Inferior parietal cortex (tissue), 1 donor: Measurements from ENCODE around the gene C16orf96.

Source experiments
- DNase-seq: peaks from one replicate; pipeline ENCODE4 v3.0.0-alpha.2; 2016; ENCODE audit errors: extremely low spot score

C16orf96 gene

GRCh38 chr16:4601036-4601863 is 45.1 kb downstream of the C16orf96 start:
- no peak for DNase-seq

DNA sequence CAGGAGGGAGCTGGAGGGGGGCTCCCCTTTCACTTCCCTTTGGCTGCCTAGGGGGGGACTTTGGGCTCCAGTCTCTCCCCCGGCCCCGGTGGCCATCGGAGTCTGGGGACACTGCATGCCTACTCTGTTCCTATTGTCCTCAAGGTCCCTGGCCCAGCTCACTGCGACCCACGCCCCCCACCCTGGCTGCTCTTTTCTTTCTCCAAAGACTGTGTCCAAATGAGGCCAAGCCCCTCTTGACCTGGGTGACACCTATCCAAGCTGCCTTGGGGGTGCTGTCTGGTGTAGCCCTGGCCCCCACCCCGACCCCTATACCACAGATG is 45.7 kb downstream of the C16orf96 start:
- no peak for DNase-seq

DNA sequence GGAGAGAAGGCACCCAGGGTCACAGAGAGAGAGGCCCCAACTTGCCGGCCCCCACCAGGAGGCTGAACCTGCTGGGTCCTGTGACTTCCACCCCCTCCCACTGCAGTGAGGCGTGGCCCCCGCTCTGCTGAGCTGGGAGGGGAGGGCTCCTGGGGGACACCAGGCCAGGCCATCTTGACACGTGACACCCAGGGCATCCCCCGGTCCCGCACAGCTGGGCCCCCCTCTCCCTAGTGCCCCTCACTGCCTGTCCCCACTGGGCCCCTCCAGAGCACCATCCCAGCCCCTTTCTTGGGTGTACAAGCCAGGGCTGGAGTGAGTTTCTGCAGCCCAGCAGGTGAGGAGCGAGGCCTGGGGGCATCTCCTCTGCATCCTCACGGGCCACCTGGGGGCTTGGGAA is 46.2 kb downstream of the C16orf96 start:
- no peak for DNase-seq

GRCh38 chr16:4603624-4604170 is 47.6 kb downstream of the C16orf96 start:
- DNase-seq = no peak

- DNase-seq = no peak
These were observed 48.3 kb downstream of the C16orf96 start for GRCh38 chr16:4604401-4604800.

DNA sequence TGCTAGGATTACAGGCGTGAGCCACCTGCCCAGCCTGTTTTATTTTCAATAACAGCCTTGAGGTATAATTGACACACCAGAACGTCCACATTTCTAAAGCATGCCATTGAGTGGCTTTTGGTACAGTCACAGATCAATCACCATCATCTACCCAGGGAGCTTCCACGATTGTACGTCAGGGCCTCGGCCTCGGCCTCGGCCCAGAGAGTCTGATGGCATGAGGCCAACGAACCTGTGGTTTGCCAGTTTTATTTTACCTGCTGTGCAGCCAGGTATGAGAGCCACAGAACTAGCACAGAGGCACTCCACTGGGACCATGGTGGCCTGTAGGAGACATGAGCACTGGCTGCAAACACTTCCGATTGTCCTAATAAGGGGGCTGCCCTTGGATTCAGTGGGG is 50.2 kb downstream of the C16orf96 start:
- no peak for DNase-seq

GRCh38 chr16:4607841-4608703 is 51.9 kb downstream of the C16orf96 start:
- no peak for DNase-seq

DNA sequence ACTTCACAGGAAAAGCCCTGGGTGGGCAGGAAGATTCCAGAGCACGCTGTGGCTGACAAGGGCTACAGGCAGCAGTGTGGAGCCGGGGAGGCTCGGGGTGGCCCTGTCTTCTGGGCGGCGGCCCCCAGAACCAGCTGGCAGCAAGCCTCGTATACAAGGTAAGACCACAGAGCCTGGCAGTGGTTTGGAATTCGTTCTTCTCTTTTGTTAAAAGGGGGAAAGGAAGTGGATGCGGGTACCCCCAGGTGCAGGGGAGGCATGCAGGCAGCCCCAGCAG is 52.5 kb downstream of the C16orf96 start:
- no peak for DNase-seq

DNA sequence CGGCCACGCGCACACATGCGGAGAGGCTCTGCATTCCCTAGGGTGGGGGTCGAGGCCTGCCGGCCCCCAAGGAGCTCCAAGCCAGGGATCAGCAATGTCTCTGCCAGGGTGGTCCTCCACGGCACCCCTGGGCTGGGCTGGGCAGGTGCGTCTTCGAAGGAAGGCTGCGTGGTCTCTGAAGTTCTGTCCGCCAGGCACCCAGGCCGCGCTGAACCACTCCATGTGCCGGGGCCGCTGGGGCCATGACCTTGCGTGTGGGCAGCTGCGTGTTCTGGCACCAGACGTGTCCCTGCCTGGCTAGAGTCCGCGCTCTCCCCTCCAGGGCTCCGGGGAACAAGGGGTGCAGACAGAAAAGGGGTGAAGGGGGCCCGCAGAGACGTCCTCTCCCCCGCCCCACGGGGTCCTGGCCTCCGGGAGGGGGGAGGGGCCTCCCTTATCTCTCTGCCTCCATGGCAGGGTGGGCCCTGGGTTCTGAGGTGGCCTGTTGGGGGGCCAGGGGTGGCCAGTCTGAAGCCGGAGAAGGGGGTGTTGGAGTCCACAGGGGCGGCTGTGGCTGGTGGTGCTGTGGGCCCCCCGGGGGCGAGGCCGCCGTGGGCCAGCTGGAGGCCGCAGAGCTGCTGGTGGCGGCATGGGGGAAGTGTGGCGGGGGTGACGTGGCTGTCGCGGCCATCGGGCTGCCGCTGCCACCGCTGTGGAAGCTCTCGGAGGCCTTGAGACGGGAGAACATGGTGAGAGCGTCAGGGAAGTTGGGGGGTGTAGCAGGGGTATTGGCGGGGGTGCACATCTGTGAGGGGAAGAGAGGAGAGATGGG is 53.3 kb downstream of the C16orf96 start:
- no peak for DNase-seq

DNA sequence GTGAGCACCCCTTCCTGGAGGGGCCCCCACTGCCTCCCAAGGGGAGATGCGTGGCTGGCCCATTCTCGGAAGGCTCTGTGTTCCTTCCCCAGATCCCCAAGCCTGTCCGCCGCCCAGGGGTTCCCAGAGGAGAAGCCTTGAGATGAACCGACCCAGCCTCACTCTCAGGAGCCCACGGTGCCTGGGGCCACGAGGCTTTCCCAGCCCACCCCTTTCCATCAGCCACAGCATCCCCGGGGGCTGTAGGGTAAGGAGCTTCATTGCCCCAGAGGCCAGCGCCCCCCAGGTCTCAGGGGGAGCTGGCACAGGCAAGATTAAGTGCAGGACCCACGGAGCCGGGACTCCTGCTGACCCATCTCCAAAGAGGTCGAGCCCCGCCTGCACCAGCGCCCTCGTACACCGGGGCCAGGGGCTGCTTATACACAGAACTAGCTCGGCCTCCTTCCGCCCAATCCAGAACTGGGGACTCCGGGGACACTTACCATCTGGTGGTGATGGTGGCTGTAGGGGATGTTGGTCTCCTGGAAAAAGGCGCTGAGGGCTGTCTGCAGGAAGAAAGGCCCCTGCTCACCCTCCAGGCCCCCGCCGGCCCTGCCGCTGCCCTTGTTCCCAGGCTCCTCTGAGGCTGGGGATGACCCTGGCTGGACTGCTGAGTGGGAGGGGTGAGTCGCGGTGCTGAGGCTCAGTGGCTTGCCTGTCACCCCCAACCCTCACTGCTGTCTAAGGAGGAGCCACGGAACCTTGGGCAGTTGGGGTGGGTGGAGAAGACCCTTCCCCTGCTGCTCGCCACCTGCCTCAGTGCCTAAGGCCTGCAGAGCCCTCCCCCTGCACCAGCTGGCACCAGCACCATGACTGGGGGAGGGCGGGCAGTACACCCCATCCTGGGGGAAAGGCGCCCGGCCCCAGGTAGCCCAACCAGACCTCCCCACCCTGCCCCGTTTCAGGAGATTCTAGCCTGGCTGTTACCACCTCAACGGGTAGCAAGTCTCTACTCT is 54.2 kb downstream of the C16orf96 start:
- DNase-seq = no peak

DNA sequence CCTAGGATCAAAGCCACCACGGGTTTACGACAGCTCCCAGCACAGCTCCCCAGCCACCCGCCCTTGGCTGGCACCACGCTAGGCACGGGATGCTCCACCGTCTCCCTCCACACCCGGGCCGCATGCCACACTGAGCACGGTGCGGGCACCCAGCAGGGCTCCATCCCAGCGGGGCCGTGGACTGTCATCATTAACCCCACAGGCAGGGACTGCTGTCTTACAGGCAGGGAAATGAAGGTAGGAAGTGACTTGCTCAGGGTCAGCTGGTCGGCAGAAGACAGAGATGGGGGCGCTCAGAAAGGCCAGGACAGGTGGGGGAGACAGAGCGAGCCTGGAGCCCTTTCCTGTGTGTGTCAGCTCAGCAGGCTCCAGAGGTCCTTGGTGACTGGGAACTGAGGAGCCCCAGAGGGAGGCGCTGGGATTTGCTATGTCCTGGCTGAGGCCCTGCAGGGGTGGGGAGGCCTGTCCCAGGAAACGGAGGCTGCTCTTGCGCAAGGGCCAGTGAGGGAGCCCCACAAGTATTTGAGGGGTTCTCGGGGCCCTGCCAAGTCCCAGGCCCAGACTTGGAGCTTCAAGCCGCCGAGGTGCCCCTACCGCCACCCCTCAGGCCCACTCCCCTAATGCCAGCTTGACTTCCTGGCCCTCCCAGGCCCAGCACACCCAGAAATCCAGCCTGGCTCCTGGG is 55.3 kb downstream of the C16orf96 start:
- no peak for DNase-seq

DNA sequence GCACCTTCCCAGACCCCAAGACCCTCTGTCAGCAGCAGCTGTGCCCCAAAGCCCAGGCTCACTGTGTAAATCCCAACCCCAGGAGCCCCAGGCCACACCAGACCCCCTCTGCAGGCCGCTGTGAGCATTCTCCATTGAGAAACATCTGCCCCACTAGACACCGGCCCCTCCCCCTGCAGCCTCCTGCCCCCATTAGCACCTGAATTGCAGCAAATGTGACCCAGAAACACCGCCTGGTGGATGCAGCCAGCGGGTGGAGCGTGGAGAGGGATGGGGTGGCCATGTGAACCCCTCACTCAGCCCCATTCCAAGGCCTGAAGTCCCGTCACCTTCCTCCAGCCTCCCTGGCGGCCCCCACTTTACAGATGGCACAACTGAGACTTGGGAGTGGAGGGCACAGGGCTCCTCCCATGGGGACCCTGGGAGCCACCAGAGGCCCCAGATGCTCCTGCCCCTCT is 56.4 kb downstream of the C16orf96 start:
- no peak for DNase-seq

- DNase-seq = no peak
These were observed 57.0 kb downstream of the C16orf96 start for GRCh38 chr16:4612977-4613635.

- DNase-seq = no peak
These were observed 57.8 kb downstream of the C16orf96 start for GRCh38 chr16:4613636-4614570.

DNA sequence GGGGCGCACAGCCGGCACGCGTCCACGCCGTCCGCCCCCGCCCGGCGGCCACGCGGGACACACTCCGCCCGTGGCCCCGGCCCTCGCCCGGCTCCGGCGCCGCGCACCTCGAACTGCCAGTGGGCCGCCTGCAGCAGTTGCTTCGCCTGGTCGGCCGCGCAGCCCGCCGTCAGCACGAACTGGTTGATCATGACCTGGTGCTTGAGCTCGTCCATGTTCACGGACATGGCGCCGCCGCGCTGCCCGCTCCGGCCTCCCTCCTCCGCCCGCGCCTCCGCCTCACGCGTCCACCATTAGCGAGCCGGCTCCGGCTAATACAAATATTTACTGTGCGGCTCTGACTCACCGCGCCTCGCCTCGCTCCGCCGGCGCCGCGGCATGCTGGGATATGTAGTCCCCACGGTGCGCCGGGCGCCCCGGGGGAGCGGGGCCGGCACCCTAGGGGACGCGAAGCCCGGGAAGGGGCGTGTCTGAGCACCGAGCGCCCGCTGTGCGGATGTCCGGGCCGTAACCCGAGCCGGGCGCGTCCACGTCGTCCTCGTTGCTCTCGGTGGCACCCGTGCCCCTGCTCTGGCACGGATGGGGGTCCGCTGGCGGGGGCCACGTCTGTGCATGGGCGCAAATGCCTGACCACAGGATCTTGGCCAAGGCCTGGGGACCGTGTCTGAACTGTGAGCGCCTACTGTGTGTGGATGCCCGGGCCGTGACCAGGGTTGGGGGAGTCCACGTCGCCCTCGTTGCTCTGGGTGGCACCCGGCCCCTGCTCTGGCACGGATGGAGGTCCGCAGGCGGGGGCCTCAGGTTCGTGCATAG is 58.6 kb downstream of the C16orf96 start, which contains the start of gene UBALD1:
Gene UBALD1, minus strand, starts transcription at position 318 of the 813 bp plus-strand sequence. Its CDS starts 91 bp downstream, at position 227.
- peak; percentile 84 for DNase-seq

DNA sequence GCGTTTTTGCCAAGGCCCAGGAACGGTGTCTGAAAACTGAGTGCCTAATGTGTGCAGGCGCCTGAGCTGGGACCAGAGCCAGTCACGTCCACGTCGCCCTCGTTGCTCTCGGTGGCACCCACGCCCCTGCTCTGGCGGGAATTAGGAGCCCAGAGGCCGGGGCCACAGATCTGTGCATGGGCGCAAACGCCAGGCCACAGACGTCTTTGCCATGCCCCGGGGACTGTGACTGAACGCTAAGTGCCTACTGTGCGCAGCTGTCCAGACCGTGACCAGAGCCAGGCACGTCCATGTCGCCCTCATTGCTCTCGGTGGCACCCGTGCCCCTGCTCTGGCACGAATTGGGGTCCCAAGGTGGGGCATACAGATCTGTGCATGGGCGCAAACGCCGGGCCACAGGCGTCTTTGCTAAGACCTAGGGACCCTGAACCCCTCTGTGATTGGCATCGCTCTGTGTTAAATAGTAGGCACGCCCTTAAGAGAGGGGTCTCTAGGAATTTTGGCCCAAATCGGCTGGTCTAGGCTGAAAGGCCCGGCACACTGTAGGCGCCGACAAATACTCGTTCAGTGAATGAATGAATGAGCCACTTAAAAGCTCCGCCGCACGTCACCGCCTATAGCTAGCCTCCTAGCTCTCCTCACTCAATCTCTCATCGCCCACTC is 59.4 kb downstream of the C16orf96 start:
- DNase-seq = no peak
